NOMO-1 (cell line): ENCODE data around the gene CHST12.
"Not testable (repeated sequence)": the region's sequence is repeated elsewhere in the genome, so short reads cannot be mapped to it uniquely, and the experiment has no call there.

Source experiments
- DNase-seq, 2 experiments: peaks; one replicate each; lab custom pipeline; 2025; ENCODE audit not compliant: unreplicated experiment in 2 of 2; lab: John Stamatoyannopoulos, UW

CHST12 gene

GRCh38 chr7:2377492-2377891 lies 25.9 kb upstream of the CHST12 start:
- DNase-seq = not testable (repeated sequence)

DNA sequence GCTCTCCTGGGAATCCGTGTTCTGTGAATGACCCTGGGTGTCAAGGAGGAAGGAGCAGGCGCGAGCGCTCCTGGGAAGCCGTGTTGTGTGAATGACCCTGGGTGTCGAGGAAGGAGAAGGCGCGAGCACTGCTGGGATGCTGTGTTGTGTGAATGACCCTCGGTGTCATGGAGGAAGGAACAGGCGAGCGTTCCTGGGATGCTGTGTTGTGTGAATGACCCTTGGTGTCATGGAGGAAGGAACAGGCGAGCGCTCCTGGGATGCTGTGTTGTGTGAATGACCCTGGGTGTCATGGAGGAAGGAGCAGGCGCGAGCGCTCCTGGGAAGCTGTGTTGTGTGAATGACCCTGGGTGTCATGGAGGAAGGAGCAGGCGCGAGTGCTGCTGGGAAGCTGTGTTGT lies 25.3 kb upstream of the CHST12 start:
- DNase-seq = not testable (repeated sequence)

DNA sequence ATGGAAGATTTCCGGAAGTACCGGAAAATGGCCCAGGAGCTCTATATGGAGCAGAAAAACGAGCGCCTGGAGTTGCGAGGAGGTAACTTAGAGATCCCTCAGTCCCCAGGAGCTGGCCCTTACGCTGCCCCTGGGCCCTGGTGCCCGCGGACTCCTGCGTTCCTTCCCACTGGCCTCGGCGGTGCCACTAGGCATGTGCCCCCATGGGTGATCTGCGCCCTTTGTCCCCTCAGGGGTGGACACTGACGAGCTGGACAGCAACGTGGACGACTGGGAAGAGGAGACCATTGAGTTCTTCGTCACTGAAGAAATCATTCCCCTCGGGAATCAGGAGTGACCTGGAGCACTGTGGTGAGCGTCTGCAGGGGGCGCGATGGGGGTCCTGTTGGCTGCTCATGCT lies 24.2 kb upstream of the CHST12 start:
- no peak for DNase-seq

GRCh38 chr7:2379821-2380450 lies 23.5 kb upstream of the CHST12 start:
- no peak for DNase-seq

GRCh38 chr7:2380461-2380860 lies 22.9 kb upstream of the CHST12 start:
- DNase-seq = no peak

DNA sequence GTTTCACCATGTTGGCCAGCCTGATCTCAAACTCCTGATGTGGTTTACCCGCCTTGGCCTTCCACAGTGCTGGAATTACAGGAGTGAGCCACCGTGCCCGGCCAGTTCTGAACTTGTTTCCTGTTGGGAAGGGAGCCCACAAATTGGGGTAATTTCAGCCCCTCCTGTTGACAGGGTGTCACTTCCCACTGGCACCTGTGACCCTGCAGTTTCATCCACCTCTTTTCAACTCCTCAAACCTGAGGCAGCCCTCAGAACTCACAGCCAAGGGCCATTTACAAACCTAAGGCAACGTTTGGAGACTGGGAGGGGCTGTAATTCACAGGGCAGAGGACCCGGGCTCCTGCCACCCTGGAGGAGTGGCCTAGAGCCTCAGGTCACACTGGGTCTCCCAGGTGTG lies 22.2 kb upstream of the CHST12 start:
- no peak for DNase-seq

- no peak for DNase-seq
These were observed 21.4 kb upstream of the CHST12 start for GRCh38 chr7:2381881-2382509.

- no peak for DNase-seq
These were observed 19.7 kb upstream of the CHST12 start for GRCh38 chr7:2383543-2384274.

DNA sequence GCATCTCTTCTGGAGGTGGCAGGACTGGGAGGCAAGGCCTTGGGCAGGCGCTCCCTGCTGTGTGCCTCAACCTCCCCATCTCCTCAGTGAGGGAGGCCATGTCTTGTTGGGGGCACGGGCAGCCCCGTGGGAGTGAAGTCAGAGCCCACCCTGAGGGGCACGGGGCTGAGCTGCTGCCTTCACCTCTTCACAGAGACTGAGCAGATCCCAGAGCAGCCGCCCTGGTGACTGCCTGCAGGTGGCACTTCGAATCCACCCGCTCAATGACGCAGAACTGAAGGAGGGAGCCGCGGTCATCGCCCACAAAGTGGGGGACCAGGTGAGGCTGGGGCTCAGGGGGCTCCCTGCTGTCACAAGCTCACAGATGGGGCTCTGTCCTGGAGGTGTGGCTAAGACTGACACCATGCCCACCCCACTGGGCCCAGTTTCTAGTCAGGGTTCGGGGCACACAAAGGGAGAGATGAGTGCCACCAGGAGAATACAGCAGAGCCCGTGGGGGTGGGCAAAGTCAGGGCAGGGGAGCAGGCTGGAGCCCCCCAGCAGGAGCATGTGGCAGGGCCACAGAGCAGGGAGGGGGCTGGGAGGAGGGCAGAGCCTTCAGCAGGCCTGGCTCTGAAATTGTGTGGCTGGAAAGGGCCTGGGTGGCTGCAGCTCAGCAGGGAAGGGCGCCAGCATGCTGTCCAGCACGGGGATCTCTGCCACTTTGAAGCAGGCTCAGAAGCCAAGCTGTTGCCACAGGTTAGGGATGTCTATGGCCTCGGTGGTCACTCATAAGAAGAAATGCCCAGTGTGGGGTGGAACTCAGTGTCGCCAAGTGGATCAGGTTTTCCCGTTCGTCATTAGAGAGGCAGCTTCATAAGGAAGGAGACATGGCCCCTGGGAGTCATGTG lies 18.8 kb upstream of the CHST12 start:
- no peak for DNase-seq

DNA sequence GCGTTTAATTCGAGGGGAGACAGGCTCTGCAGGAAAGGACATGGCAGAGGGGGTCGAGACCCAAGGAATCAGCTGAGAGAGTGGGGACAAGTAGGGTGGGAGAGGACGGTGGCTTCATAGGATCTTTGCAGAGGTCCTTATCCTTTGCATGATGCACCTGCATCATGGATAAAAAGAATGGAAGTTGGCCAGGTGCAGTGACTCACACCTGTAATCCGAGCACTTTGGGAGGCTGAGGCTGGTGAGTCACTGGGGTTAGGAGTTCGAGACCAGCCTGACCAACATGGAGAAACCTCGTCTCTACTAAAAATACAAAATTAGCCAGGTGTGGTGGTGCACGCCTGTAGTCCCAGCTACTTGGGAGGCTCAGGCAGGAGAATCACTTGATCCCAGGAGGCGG lies 17.3 kb upstream of the CHST12 start:
- DNase-seq = not testable (repeated sequence)

DNA sequence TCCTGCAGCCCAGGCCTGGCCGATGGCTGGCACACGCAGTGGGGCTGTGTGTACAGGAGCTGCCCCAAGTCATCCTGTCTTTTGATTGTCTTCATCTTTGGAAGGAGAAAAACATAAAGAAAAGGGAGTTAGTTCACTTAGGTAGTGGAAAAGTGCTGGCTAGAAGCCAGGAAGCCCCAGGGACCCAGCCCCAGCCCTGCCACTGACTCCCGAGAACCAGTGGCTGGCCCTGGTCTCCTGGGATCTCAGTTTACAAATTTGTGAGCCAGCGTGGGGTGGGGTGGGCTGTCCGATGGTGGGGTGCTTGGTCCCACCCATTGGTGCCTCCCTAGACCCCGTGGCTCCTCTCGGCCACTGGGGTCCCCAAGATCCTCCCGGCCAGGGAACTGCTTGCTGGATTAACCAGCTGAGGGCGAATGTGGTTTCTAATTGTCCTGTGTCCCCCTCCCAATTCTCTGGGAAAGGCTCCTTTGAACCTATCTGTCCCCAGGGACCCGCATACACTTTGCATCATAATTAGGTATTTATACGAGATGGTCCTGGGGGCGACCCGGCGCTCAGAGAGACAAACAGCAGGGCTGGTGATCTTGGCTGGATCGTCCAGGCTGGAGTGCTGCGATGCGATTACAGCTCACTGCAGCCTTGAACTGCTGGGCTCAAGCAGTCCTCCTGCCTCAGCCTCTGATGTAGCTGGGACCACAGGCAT lies 16.3 kb upstream of the CHST12 start:
- DNase-seq = no peak

- DNase-seq = no peak
These were observed 15.3 kb upstream of the CHST12 start for GRCh38 chr7:2387897-2388636.

DNA sequence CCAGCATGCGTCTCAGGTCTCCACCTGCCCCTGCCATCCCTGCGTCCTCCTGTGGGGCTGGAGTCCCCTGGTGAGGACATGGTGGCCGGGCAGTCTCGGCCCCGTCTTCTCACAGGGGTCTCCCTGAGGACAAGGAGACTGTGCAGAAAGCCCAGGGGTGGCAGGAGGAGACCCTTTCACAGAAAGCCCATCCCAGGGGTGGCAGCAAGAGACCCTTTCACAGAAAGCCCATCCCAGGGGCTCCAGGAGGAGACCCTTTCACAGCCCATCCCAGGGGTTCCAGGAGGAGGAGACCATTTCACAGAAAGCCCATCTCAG lies 14.8 kb upstream of the CHST12 start:
- no peak for DNase-seq

DNA sequence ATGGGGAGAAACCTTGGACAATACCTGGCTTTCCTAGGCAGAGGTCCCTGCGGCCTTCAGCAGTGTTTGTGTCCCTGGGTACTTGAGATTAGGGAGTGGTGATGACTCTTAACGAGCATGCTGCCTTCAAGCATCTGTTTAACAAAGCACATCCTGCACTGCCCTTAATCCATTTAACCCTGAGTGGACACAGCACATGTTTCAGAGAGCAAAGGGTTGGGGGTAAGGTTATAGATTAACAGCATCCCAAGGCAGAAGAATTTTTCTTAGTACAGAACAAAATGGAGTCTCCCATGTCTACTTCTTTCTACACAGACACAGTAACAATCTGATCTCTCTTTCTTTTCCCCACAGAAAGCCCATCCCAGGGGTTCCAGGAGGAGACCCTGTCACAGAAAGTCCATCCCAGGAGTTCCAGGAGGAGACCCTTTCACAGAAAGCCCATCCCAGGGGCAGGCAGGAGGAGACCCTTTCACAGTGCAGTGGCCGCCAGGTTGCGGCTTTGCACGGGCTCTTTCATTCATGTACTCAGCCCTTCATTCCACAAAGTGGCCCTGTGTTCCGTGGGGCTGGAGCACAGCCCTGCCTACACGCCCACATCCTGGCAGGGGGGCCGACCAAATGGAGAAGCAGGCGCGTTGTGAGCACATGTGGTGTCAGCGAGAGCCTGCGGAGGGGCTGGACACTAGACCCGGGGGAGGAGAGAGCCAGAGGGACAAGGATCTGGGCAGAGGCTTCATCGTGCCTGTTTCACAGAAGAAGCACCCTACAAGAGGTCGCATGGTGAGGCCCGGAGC lies 13.2 kb upstream of the CHST12 start:
- DNase-seq = not testable (repeated sequence)

DNA sequence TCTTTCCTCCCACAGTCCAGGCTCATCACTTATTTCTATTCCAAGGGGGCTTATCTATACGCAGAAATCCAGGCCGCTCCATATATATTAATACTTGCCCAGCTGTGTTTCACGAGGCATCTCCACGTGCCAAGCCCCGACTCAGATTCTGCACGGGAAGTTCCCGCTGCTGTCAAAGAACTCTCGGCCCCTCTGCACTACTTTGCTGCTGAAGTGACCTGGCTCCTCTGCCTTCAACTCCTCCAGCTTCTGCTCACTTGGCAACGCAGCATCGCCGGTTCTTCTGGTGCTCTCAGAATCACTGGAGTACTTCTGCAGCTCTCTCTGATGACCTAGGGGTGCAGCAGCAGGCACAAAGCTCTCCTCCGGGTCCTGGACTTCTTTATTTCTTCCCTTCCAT lies 9.7 kb upstream of the CHST12 start:
- DNase-seq = no peak

DNA sequence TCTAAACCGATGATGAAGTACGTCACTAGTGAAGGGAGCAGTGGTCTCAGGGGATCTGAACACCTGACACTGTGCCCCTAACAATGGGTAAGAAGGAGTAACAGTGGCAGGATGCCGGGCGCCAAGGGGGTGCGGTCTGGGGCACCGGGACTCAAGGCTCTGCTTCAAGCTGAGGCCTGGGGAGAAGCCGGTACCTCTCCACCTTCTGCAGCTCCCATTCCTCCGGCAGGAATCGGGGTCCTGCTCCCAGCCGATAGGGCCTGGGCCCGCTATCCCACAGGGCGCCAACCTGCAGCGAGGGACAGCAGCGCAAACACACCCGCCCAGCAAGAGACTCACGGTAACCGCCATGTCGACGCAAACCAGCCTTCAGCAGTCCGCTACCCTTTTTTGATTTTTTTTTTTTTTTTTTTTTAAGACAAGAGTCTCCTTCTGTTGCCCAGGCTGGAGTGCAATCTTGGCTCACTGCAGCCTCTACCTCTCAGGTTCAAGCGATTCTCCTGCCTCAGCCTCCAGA lies 8.8 kb upstream of the CHST12 start:
- no peak for DNase-seq

- no peak for DNase-seq
These were observed 4.9 kb upstream of the CHST12 start for GRCh38 chr7:2398506-2398905.

GRCh38 chr7:2399848-2400587 lies 3.4 kb upstream of the CHST12 start:
- peak; percentile 93 to 97 for DNase-seq
